Measurements from ENCODE around the gene SLC2A6.

Gene SLC2A6

DNA sequence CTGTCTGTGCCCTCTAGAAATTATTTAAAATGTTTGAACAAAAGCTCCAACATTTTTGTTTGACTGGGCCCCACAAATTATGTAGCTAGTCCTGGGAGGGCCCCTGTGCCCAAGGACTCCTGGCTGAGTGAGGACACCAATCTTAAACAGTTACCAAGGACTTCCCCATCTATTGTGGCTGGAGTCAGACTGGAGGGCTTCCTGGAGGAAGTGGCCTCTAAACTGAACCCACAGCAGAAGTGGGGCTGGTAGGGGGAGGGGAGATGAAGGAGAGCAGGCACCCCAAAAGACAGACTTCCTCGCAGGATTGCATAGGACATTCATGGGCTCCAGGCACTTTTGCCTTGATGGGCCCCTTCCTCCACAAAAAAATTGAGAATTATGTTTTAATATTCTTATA is 48.7 kb downstream of the SLC2A6 start:
- no peak for DNase-seq

DNA sequence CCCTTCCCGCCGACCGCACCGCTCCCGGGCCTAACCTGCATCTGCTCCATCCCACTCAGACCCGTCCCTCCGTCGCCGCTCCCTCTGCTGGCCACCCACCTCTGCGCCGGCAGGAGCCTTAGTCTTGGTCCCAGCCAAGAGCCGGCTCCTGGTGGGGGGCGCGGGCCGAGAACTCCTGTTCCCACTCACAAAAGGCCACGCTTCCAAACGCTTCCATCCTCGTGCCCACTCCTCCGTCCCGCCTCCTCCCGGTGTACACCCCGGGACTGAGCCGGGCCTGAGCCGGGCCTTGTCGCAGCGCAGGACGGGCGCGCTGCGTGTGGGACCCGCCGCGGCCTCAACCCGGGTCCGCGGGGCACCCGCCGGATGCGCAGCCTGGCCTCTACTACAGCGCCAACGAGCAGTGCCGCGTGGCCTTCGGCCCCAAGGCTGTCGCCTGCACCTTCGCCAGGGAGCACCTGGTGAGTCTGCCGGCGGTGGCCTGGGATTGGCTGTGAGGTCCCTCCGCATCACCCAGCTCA is 49.2 kb downstream of the SLC2A6 start:
- DNase-seq, result no peak

DNA sequence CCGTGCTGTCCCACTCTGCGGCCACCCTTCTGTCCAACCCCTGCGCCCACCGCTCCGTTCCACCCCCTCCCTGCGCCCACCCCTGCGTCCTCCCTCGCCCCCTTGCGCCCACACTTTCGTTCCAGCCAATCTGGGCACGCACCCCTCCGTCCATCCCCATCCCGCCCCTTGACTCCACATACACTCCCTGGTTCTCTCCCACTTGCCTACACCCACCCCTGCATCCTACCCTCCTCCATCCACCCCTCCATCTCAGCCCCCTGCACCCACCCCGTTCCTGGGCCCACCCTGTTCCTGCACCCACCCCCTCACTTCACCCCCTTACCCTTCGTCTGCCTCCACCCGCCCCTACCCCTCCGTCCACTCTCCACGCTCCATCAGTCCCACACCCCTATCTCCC is 49.7 kb downstream of the SLC2A6 start:
- DNase-seq, result no peak

DNA sequence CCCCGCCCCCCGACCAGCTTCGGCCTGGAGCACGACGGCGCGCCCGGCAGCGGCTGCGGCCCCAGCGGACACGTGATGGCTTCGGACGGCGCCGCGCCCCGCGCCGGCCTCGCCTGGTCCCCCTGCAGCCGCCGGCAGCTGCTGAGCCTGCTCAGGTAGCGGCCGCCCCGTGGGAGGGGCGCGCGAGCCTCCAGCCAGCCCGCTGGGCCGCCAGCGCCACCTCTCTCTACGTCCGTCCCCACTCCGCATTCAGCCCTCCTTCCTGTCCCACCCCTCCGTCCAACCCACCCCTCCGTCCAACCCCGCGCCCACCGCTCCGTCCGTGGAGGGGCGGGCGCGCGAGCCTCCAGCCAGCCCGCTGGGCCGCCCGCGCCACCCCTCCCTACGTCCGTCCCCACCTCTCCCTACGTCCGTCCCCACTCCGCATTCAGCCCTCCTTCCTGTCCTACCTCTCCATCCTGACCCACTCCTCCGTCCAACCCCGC is 50.2 kb downstream of the SLC2A6 start:
- DNase-seq, result no peak

DNA sequence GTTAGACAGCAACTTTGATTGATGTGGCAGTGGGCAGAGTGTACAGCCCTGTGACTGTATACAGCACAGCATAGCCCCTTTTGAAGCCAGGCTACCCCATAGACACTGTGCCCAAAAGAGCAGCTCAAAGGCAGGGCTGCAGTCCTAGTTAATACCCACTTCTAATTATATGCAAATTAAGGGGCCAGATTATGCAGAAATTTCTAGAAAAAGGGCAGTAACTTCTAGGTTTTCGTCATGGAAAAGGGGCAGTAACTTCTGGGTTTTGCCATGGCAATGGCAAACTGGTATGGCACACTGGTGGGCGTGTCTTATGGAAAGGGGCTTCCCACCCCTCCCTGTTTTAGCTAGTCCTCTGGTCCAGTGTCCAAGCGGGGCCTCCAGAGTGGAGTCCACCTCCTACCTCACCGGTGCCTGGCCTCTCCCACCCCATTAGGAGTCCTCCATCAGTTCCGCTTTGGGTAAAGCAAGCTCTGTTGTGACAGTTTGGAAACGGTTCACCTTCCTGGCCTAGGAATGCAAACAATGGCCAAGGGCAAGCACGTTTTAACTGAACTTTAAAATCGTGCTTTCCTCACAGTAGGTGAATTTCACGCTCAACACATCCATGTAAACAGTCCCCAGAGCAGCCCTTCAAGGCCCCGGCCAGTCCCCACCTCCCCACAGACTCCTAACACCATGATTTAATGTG is 51.1 kb downstream of the SLC2A6 start:
- no peak for DNase-seq

DNA sequence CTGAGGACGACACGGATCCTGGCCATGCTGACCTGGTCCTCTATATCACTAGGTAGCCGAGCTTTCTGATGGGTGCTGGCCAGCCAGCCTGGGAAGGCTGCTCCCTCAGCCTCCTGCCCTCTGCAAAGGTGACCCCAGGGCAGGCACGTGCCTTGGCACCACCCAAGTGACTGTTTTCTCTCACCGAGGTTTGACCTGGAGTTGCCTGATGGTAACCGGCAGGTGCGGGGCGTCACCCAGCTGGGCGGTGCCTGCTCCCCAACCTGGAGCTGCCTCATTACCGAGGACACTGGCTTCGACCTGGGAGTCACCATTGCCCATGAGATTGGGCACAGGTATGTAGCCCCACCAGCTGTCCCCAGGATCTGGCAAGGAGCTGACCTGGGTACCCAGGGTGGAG is 52.9 kb downstream of the SLC2A6 start:
- no peak for DNase-seq

DNA sequence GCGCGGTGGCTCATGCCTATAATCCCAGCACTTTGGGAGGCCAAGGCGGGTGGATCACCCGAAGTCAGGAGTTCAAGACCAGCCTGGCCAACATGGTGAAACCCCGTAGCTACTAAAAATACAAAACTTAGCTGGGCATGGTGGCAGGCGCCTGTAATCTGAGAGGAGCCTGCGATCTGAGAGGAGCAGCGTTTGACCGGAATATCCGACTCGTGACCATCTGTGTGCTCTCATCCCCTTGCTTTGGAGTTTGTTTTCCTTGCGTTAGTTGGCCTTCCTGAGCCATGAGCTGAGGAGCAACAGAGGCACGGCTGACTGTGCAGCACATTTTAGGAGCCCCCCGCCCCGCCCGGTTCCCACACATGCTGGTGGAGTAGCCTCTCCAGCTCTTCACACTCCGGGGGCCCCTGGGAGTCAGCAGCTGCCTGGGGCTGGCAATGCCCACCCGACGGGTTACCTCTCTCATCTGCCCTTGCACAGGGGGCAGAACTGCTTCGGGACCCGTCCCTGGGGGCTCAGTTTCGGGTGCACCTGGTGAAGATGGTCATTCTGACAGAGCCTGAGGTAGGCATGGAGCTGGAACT is 53.8 kb downstream of the SLC2A6 start:
- no peak for DNase-seq

DNA sequence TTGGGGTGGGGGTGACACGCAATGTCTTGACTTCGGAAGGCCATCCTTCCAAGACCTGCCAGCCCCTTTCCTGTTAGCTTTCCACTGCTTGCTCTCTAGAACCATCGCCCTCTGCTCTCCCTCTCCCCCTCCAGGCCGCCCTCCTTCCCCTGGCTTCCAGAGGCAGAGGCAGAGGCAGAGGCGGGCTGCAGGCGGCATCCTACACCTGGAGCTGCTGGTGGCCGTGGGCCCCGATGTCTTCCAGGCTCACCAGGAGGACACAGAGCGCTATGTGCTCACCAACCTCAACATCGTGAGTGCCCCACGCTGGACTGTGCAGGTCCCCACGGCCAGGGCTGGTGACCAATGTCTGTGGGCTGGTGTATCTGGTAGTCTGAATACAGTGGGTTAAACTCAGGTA is 54.7 kb downstream of the SLC2A6 start:
- DNase-seq, result no peak

DNA sequence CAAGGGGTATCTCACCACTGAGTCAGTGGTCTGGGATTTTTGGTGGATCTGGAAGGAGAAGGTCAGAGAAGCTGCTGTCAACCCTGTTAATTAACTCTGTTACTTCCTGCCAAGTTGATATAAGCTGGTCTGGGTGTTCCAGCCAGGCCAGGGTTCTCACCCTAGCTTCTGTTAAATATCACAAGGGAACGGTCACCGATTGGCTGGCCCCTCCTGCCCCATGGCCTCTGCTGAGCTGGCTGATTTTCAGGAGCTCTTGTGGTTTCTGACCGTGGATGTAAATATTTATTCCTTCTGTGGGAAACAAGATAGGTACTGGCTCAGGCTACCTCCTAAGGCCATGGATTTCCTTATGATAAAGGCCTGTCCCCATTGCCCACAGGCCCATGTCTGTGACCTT is 55.7 kb downstream of the SLC2A6 start:
- DNase-seq, result no peak

DNA sequence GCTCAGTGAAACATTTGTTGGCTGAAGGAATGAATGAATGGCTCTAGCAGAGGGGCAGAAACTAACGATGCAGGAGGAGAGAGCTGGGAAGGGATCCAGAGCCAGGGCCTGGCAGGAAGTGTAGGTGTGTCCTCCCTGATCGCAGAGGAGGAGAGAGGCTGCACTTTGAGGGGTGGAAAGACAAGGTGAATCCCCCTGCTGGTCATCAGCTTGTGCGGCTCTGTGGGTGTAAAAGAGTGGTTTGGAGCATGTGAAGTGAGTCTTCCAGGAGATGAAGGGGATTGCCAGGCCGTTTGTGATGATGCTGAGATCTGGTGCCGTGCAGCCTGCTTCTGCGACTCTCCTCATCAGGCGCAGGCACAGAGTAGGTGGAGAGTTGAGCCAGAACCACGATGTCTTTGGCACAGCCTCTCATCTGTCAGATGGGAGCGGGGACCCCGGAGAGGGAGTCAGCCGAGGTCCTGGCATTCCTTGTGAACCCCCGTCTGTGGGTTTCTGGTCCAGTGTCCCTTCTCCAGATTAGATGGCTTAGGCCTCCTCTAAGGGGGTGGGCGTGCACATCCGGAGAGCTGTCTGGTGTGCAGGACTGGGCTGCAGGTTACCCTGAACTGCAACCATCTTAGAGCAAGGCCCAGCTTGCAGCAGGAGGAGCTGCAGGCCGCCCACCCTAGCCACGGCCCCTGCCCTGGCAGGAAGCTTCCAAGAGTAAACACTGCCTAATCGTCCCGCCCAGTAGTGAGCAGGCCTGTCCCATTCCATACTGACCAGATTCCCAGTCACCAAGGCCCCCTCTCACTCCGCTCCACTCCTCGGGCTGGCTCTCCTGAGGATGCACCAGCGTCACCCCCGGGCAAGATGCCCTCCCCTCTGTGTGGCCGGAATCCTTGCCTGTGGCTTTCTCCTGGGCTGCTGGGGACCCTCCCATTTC is 57.0 kb downstream of the SLC2A6 start, which contains the start of gene ADAMTS13:
TSS of gene ADAMTS13 (plus strand) at position 753 of the 928 bp plus-strand sequence. CDS start at position 830, 77 bp downstream.
- DNase-seq, result no peak
